GM12892 (cell line): ENCODE results near the gene GFI1B.

Source experiments
- POLR2A ChIP-seq: IDR thresholded peaks from 2 replicates; pipeline ENCODE4 v1.6.1; 2011; ENCODE audit warnings: low read depth, low read length, control low read depth
- POLR2AphosphoS5 ChIP-seq: IDR thresholded peaks from 2 replicates; pipeline ENCODE4 v1.6.1; 2011; ENCODE audit warnings: low read depth, low read length, control low read depth
- TAF1 ChIP-seq: IDR thresholded peaks from 2 replicates; pipeline ENCODE4 v1.6.1; 2011; ENCODE audit warnings: low read depth, mild to moderate bottlenecking, control low read depth, low read length, borderline replicate concordance

- TF ChIP-seq POLR2AphosphoS5 (no peak), POLR2A (no peak), TAF1 (no peak)
These were observed 51.5 kb downstream of the GFI1B start for GRCh38 chr9:133029994-133030316.
